HepG2 (cell line): ENCODE results near the gene HOXD9. TPM values are rescaled to one million over a fixed set of nuclear protein-coding genes. Genes with fewer than 3 reads are reported as not detected.

Experiments used
- ATAC-seq: fragments of 200-7000 bp; cut with Tn5 transposase; 3 replicates; pipeline ENCODE4 v1.9.1; 2020; ENCODE audit warnings: mild to moderate bottlenecking, moderate library complexity
- BruUV-seq: library from RNA; stranded (reverse); fragments of 400-500 nt; replicated peaks from 2 replicates; lab custom pipeline; 2021; lab: Mats Ljungman, UMichigan
- CTCF ChIA-PET: fragments of 300-600 bp; formaldehyde crosslinking; extraction: SDS; loops from one replicate; lab custom pipeline; 2021; ENCODE audit warnings: low total read pairs, inconsistent platforms, low intra/inter-chr PET ratio; lab: Yijun Ruan, JAX
- POLR2A ChIA-PET: fragments of 350-600 bp; sonication (Branson Sonifier 250); formaldehyde crosslinking; loops from one replicate; lab custom pipeline; 2020; ENCODE audit warnings: antibody characterized with exemption, inconsistent platforms; lab: Yijun Ruan, JAX
- DNase-seq: peaks from one replicate; pipeline ENCODE4 v3.0.0-alpha.2; 2015; ENCODE audit warnings: low spot score
- FAIRE-seq: peaks from 3 replicates; lab custom pipeline; 2011; peaks lifted over from hg19 to GRCh38; lab: Jason Lieb, UNC
- H2AFZ ChIP-seq: one replicate; pipeline ENCODE4 v1.6.1; 2011; ENCODE audit warnings: low read length, inconsistent platforms
- H3K27ac ChIP-seq: fragments of 300-600 bp; 3 replicates; pipeline ENCODE4 v1.8.0; 2011; ENCODE audit warnings: mixed run types, mild to moderate bottlenecking, mixed read lengths, low read length, inconsistent platforms; ENCODE audit not compliant: insufficient read depth; ENCODE audit errors: extremely low read length
- H3K27me3 ChIP-seq, 2 experiments: fragments of 200-600 bp in 1 of 2; 2 replicates in 1 of 2; 3 replicates in 1 of 2; pipeline versions ENCODE4 v1.6.0 to v1.8.0; 2011; ENCODE audit warnings: low read length in 2 of 2, mild to moderate bottlenecking in 2 of 2, moderate library complexity in 2 of 2, inconsistent platforms in 1 of 2; ENCODE audit not compliant: insufficient read depth in 2 of 2, control insufficient read depth in 1 of 2
- H3K36me3 ChIP-seq, 2 experiments: fragments of 200-600 bp in 1 of 2; replicated peaks in 1 of 2; 2 replicates in 1 of 2; 3 replicates in 1 of 2; pipeline versions ENCODE4 v1.5.1 to v1.8.0; 2011; ENCODE audit warnings: low read length in 2 of 2, inconsistent platforms in 1 of 2; ENCODE audit not compliant: insufficient read depth in 2 of 2, control insufficient read depth in 1 of 2
- H3K4me1 ChIP-seq: 2 replicates; pipeline ENCODE4 v1.5.1; 2012; ENCODE audit warnings: low read length, inconsistent platforms; ENCODE audit not compliant: insufficient read depth
- H3K4me2 ChIP-seq: 2 replicates; pipeline ENCODE4 v1.6.0; 2011; ENCODE audit warnings: low read depth, low read length, inconsistent platforms
- H3K4me3 ChIP-seq, 3 experiments: fragments of 200-600 bp in 1 of 3; sonication (generic), shearing (Covaris generic) in 1 of 3; replicated peaks in 1 of 3; 2 replicates each; pipeline ENCODE4 v1.5.1; 2011 to 2016; ENCODE audit warnings: low read length in 3 of 3, inconsistent platforms in 2 of 3, low read depth in 2 of 3, mild to moderate bottlenecking in 2 of 3, control low read depth in 1 of 3, mixed read lengths in 1 of 3; ENCODE audit not compliant: insufficient read depth in 1 of 3
- H3K79me2 ChIP-seq: one replicate; pipeline ENCODE4 v1.6.1; 2011; ENCODE audit warnings: low read length, inconsistent platforms; ENCODE audit not compliant: insufficient read depth
- H3K9ac ChIP-seq: 2 replicates; pipeline ENCODE4 v1.6.0; 2011; ENCODE audit warnings: mild to moderate bottlenecking, low read depth, low read length, inconsistent platforms; ENCODE audit not compliant: insufficient read depth
- H3K9me3 ChIP-seq: 2 replicates; pipeline ENCODE4 v1.5.1; 2012; ENCODE audit warnings: mild to moderate bottlenecking, low read length
- H4K20me1 ChIP-seq: 2 replicates; pipeline ENCODE4 v1.6.0; 2011; ENCODE audit warnings: inconsistent platforms, mild to moderate bottlenecking, low read length, moderate library complexity; ENCODE audit not compliant: insufficient read depth
- CBX2 ChIP-seq, 2 experiments: fragments of 200-600 bp in 1 of 2; sonication (generic); formaldehyde crosslinking in 1 of 2; IDR thresholded peaks; 2 replicates each; pipeline versions ENCODE4 v1.7.0 to v1.8.1; 2018 to 2022; ENCODE audit warnings: low read depth in 2 of 2, low read length in 1 of 2, mild to moderate bottlenecking in 1 of 2, missing genetic modification reagents in 1 of 2
- HOXA3 ChIP-seq: sonication (generic); formaldehyde crosslinking; IDR thresholded peaks from 2 replicates; pipeline ENCODE4 v1.5.0; 2020; ENCODE audit warnings: missing genetic modification reagents
- KLF15 ChIP-seq: sonication (generic); formaldehyde crosslinking; IDR thresholded peaks from 2 replicates; pipeline ENCODE4 v1.8.1; 2023; ENCODE audit warnings: borderline replicate concordance, mild to moderate bottlenecking, inconsistent platforms, missing genetic modification reagents, mixed read lengths
- KMT2A ChIP-seq: sonication (generic); formaldehyde crosslinking; IDR thresholded peaks from 2 replicates; pipeline ENCODE4 v1.4.0; 2020; ENCODE audit warnings: missing genetic modification reagents
- LCORL ChIP-seq, 2 experiments: fragments of 450-650 bp in 1 of 2; sonication (generic) in 1 of 2; formaldehyde crosslinking in 1 of 2; IDR thresholded peaks; 2 replicates each; pipeline versions ENCODE4 v1.5.0 to v1.6.1; 2017 to 2020; ENCODE audit warnings: antibody characterized with exemption in 1 of 2, missing genetic modification reagents in 1 of 2
- MBD4 ChIP-seq: IDR thresholded peaks from 2 replicates; pipeline ENCODE4 v1.6.1; 2012; ENCODE audit warnings: low read length, inconsistent platforms, borderline replicate concordance
- RAD51 ChIP-seq: fragments of 450-650 bp; IDR thresholded peaks from 2 replicates; pipeline ENCODE4 v1.6.1; 2016; ENCODE audit warnings: borderline replicate concordance
- SNAI1 ChIP-seq: sonication (generic); formaldehyde crosslinking; IDR thresholded peaks from 2 replicates; pipeline ENCODE4 v1.5.0; 2020; ENCODE audit warnings: mild to moderate bottlenecking, missing genetic modification reagents, borderline replicate concordance
- SOX13 ChIP-seq, 3 experiments: fragments of 450-650 bp in 1 of 3; sonication (generic) in 1 of 3; formaldehyde crosslinking in 1 of 3; IDR thresholded peaks in 2 of 3; conservative IDR thresholded peaks in 1 of 3; 2 replicates each; pipeline versions ENCODE4 v1.5.0 to v1.6.1; 2016 to 2020; ENCODE audit warnings: antibody characterized with exemption in 1 of 3, mild to moderate bottlenecking in 1 of 3, missing compliant biosample characterization in 1 of 3, missing genetic modification reagents in 1 of 3, moderate library complexity in 1 of 3
- SOX5 ChIP-seq: IDR thresholded peaks from 2 replicates; pipeline ENCODE4 v1.6.1; 2016; ENCODE audit warnings: borderline replicate concordance
- SOX6 ChIP-seq, 2 experiments: fragments of 450-650 bp in 1 of 2; sonication (generic) in 1 of 2; formaldehyde crosslinking in 1 of 2; IDR thresholded peaks; 2 replicates each; pipeline versions ENCODE4 v1.4.0 to v1.6.1; 2017 to 2020; ENCODE audit warnings: antibody characterized with exemption in 1 of 2, mild to moderate bottlenecking in 1 of 2, missing genetic modification reagents in 1 of 2
- SRSF9 ChIP-seq: fragments of 200-400 bp; formaldehyde crosslinking; IDR thresholded peaks from 2 replicates; pipeline ENCODE4 v1.6.1; 2018; ENCODE audit warnings: borderline replicate concordance, mild to moderate bottlenecking, low read depth, low read length; ENCODE audit not compliant: insufficient read depth, poor library complexity, severe bottlenecking
- SUZ12 ChIP-seq: fragments of 150-350 bp; IDR thresholded peaks from 2 replicates; pipeline ENCODE4 v1.6.1; 2014; ENCODE audit warnings: low read depth, low read length
- ZKSCAN1 ChIP-seq: fragments of 150-350 bp; IDR thresholded peaks from 2 replicates; pipeline ENCODE4 v1.6.1; 2014; ENCODE audit warnings: low read length
- ZNF430 ChIP-seq: sonication (generic); formaldehyde crosslinking; IDR thresholded peaks from 2 replicates; pipeline ENCODE4 v1.9.0; 2021; ENCODE audit warnings: mild to moderate bottlenecking, missing genetic modification reagents
- ZNF556 ChIP-seq: sonication (generic); formaldehyde crosslinking; IDR thresholded peaks from 2 replicates; pipeline ENCODE4 v1.4.0; 2020; ENCODE audit warnings: mild to moderate bottlenecking, missing genetic modification reagents, borderline replicate concordance
- WGBS: methylation state at CpG from one replicate; pipeline ENCODE4 v1.1.6; 2017; ENCODE audit warnings: low lambda C conversion rate; 5-methylcytosine and 5-hydroxymethylcytosine counted together
- in situ Hi-C: cut with HindIII; loops from 2 replicates; pipeline ENCODE4 v1.10.0; 2017; ENCODE audit warnings: low pct_unique_long_range_greater_than_20kb; ENCODE audit not compliant: extremely low pct_ligation_motif_present
- intact Hi-C: fragments of 100-400 bp; cut with micrococcal nuclease; formaldehyde crosslinking; loops from one replicate; pipeline ENCODE4 v1.10.0; 2022; ENCODE audit not compliant: unreplicated experiment
- polyA plus RNA-seq, 8 experiments: library from polyadenylated mRNA; depleted of rRNA in 3 of 8; stranded (reverse) in 7 of 8; unstranded in 1 of 8; fragments of >200 nt; fragmentation: Illumina TruSeq in 4 of 8; extraction: Trizol in 4 of 8; gene quantifications; 2 replicates each; pipeline versions ENCODE4 v1.2.1 to v1.2.3, GENCODE V29; 2011 to 2016; ENCODE audit warnings: low read depth in 4 of 8, missing spikeins in 1 of 8, mixed read lengths in 1 of 8; ENCODE audit not compliant: insufficient read depth in 1 of 8
- total RNA-seq, 5 experiments: library from RNA; depleted of rRNA; stranded (reverse); fragments of >200 nt; fragmentation: Illumina TruSeq; extraction: Trizol; gene quantifications; 2 replicates each; pipeline ENCODE4 v1.2.3, GENCODE V29; 2016; ENCODE audit warnings: low read depth in 1 of 5
- TF ChIP-seq, protein P1 (sequence below): sonication (generic); IDR thresholded peaks from 2 replicates; pipeline ENCODE4 v1.6.1; 2016; ENCODE audit warnings: low read depth, borderline replicate concordance
- TF ChIP-seq, protein P2 (sequence below): IDR thresholded peaks from 2 replicates; pipeline ENCODE4 v1.6.1; 2012; ENCODE audit warnings: low read length, improper control_type of control experiment

The HOXD9 gene
- total and polyA plus RNA-seq, 2 of the 13 experiments (the other 11 are each of a cell fraction or from before 2014, with no cell fraction given) = not detected

DNA sequence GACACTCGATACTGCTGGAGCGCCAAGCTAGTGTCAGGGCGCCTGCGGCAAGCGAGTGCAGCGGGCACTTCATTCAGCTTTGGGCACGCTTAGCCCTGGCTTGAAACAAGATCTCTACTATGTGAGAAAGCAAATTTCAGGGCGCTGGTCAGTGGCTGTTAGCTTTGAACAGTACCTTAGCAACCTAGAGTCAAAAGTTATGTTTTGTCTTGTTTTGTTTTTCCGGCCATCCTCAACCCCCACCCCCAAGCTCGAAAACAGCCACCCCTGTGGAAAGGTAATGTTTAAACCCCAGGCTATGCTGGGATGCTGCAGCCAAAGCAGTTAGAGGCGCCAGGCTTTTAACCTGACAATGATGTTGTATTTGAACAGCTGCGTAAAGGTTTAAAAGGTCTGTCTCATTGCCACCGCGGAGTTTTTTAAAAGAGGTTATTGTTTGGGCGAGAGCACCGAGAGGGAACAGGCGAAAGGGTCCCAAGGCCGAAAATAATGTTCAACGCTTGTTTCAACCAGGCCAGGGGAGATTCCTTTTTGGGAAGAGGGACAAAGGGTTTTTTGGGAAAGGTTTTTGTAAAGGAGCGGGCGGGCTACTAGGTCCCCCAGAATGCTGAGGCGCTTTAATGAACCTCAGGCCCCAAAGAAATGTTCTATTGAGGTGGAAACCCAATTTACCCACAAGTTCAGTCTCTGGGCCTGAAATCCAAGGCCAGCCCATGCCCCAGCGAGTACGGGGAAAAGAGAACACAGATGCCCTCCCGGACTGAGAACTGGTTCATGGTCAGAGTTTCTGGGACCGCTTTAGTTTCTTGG is 8.2 kb upstream of the HOXD9 start:
- no peaks in the 10 kb centered on the region for H3K36me3 ChIP-seq
- peaks cover 24 to 96% of the 10 kb centered on the region in 2 experiments; a peak in 4 of 5 replicates for H3K27me3 ChIP-seq
- FAIRE-seq = no peak
- POLR2A ChIA-PET = no interaction called here
- H3K4me3 ChIP-seq = no peak overlapping the region
- H4K20me1 ChIP-seq = no peaks in the 10 kb centered on the region
- H3K9me3 ChIP-seq = no peaks in the 10 kb centered on the region
- in situ Hi-C loops = no loop called here
- H3K9ac ChIP-seq = no peak overlapping the region
- H3K79me2 ChIP-seq = no peaks in the 10 kb centered on the region
- intact Hi-C loops = loop anchor here (5.0 kb wide), 2 partner anchors 523 to 1033 kb away; no protein-coding TSS in a partner anchor
- H3K4me2 ChIP-seq = 0 out of 2 replicates have a peak overlapping the region, but pooled peaks have one; percentile 5
- CTCF ChIA-PET = no interaction called here
- no TSS peak for BruUV-seq
- no peak overlapping the region for H3K27ac ChIP-seq
- H2AFZ ChIP-seq = no peak overlapping the region
- peak; percentile 24 for ATAC-seq
- H3K4me1 ChIP-seq = peaks cover 14% of the 10 kb centered on the region
- WGBS = 23% methylated on average over 20 of the region's 26 CpGs
- DNase-seq = peak; percentile 45
- TF ChIP-seq SRSF9 (no peak), SOX5 (CRISPR knock-in tag) (peak; percentile 42; the same call in 1 of the 2 replicates), CBX2 (IDR thresholded peaks at IDR 0.05; ENCODE audit: low read depth, low read length) (no peak; the same call in 1 of the 2 replicates), CBX2 (CRISPR knock-in tag; IDR thresholded peaks at IDR 0.05; ENCODE audit: low read depth) (0 out of 2 replicates have a peak, but pooled peaks have one; percentile 20), HOXA3 (no peak), ZNF556 (CRISPR knock-in tag) (no peak), SOX13 (IDR thresholded peaks at IDR 0.05) (no peak), SOX13 (CRISPR knock-in tag; conservative IDR thresholded peaks at IDR 0.05 in 1 of 2, IDR thresholded peaks at IDR 0.05 in 1 of 2) (peak in 1 of 2 experiments; percentile 37; a peak in 1 of 4 replicates), ZKSCAN1 (no peak), MBD4 (no peak), ZNF430 (CRISPR knock-in tag) (no peak), SNAI1 (CRISPR knock-in tag) (no peak), KMT2A (CRISPR knock-in tag) (no peak), KLF15 (no peak), SOX6 (IDR thresholded peaks at IDR 0.05) (no peak), SOX6 (CRISPR knock-in tag; IDR thresholded peaks at IDR 0.05) (peak; percentile 51; the same call in 1 of the 2 replicates), RAD51 (no peak), LCORL (IDR thresholded peaks at IDR 0.05) (no peak), LCORL (CRISPR knock-in tag; IDR thresholded peaks at IDR 0.05) (no peak), SUZ12 (no peak)
- TF ChIP-seq, protein P1, sequence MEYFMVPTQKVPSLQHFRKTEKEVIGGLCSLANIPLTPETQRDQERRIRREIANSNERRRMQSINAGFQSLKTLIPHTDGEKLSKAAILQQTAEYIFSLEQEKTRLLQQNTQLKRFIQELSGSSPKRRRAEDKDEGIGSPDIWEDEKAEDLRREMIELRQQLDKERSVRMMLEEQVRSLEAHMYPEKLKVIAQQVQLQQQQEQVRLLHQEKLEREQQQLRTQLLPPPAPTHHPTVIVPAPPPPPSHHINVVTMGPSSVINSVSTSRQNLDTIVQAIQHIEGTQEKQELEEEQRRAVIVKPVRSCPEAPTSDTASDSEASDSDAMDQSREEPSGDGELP = peak; percentile 73
- TF ChIP-seq, protein P2, sequence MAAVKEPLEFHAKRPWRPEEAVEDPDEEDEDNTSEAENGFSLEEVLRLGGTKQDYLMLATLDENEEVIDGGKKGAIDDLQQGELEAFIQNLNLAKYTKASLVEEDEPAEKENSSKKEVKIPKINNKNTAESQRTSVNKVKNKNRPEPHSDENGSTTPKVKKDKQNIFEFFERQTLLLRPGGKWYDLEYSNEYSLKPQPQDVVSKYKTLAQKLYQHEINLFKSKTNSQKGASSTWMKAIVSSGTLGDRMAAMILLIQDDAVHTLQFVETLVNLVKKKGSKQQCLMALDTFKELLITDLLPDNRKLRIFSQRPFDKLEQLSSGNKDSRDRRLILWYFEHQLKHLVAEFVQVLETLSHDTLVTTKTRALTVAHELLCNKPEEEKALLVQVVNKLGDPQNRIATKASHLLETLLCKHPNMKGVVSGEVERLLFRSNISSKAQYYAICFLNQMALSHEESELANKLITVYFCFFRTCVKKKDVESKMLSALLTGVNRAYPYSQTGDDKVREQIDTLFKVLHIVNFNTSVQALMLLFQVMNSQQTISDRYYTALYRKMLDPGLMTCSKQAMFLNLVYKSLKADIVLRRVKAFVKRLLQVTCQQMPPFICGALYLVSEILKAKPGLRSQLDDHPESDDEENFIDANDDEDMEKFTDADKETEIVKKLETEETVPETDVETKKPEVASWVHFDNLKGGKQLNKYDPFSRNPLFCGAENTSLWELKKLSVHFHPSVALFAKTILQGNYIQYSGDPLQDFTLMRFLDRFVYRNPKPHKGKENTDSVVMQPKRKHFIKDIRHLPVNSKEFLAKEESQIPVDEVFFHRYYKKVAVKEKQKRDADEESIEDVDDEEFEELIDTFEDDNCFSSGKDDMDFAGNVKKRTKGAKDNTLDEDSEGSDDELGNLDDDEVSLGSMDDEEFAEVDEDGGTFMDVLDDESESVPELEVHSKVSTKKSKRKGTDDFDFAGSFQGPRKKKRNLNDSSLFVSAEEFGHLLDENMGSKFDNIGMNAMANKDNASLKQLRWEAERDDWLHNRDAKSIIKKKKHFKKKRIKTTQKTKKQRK = no peak
